Measurements from ENCODE around the gene CTNND2. TPM values are rescaled to one million over a fixed set of nuclear protein-coding genes. Genes with fewer than 3 reads are reported as not detected.
A peak's percentile ranks its signal among the peaks of the same experiment; 100 is the strongest.

The CTNND2 gene
- total RNA-seq, 1 experiment from 2014 or later: not detected

DNA sequence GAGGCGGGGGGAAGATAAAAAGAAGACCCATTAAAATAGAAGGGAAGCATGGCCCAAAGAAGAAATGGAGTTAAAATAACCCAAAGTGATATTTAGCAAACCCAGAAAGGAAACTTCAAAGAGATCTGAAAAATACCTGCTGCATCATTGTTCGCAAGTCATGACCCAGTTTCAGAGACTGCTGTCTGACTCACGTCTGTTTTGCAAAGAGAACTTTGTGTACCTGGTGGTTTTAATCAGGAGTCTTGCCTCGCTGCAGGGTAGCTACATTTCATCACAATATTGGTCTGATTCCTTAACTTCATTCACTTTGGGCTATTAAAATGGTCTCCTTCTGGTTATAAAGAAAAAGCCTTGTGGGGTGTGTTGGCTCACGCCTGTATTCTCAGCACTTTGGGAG is 682.1 kb downstream of the CTNND2 start:
- Mint-ChIP-seq H3K27ac (ENCODE audit: low read depth, unreplicated experiment) (no peak overlapping the region), H3K36me3 (ENCODE audit: insufficient read depth, unreplicated experiment) (peaks cover 6% of the 10 kb centered on the region), H3K4me3 (ENCODE audit: unreplicated experiment) (no peak overlapping the region), H3K27me3 (ENCODE audit: insufficient read depth, unreplicated experiment) (no peaks in the 10 kb centered on the region), H3K4me1 (ENCODE audit: insufficient read depth, unreplicated experiment) (no peaks in the 10 kb centered on the region), H3K9me3 (ENCODE audit: unreplicated experiment) (peaks cover 14% of the 10 kb centered on the region)
- no TSS peak for BruUV-seq (replicated peaks)
- POLR2A ChIA-PET: no interaction called here
- DNase-seq (ENCODE audit: unreplicated experiment): peak; percentile 55
- CTCF ChIA-PET: interaction anchor here (0.6 to 0.7 kb wide), 2 partner anchors 109 to 1305 kb away, joined by 3 to 5 read pairs; no protein-coding TSS in a partner anchor
- TF ChIP-seq, protein P1, sequence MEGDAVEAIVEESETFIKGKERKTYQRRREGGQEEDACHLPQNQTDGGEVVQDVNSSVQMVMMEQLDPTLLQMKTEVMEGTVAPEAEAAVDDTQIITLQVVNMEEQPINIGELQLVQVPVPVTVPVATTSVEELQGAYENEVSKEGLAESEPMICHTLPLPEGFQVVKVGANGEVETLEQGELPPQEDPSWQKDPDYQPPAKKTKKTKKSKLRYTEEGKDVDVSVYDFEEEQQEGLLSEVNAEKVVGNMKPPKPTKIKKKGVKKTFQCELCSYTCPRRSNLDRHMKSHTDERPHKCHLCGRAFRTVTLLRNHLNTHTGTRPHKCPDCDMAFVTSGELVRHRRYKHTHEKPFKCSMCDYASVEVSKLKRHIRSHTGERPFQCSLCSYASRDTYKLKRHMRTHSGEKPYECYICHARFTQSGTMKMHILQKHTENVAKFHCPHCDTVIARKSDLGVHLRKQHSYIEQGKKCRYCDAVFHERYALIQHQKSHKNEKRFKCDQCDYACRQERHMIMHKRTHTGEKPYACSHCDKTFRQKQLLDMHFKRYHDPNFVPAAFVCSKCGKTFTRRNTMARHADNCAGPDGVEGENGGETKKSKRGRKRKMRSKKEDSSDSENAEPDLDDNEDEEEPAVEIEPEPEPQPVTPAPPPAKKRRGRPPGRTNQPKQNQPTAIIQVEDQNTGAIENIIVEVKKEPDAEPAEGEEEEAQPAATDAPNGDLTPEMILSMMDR (IDR thresholded peaks at IDR 0.05; ENCODE audit: unreplicated experiment): no peak
- intact Hi-C loops (cut with micrococcal nuclease): no loop called here

GRCh38 chr5:11214864-11215644 is 689.2 kb downstream of the CTNND2 start:
- BruUV-seq (replicated peaks): no TSS peak
- DNase-seq (ENCODE audit: unreplicated experiment): peak; percentile 49
- H3K27ac Mint-ChIP-seq (ENCODE audit: low read depth, unreplicated experiment): no peak overlapping the region
- TF ChIP-seq, protein P1 (IDR thresholded peaks at IDR 0.05; ENCODE audit: unreplicated experiment): no peak
- H3K4me1 Mint-ChIP-seq (ENCODE audit: insufficient read depth, unreplicated experiment): peaks cover 6% of the 10 kb centered on the region
- no peak overlapping the region for H3K4me3 Mint-ChIP-seq (ENCODE audit: unreplicated experiment)
- POLR2A ChIA-PET: interaction anchor here (1.0 to 1.1 kb wide), 2 partner anchors 9 to 10 kb away, joined by 3 to 5 read pairs; no protein-coding TSS in a partner anchor
- CTCF ChIA-PET: interaction anchor here (0.7 to 1.9 kb wide), 3 partner anchors 10 to 777 kb away, joined by 3 to 6 read pairs (median 3); no protein-coding TSS in a partner anchor
- intact Hi-C loops (cut with micrococcal nuclease): no loop called here
- H3K27me3 Mint-ChIP-seq (ENCODE audit: insufficient read depth, unreplicated experiment): no peaks in the 10 kb centered on the region
- H3K36me3 Mint-ChIP-seq (ENCODE audit: insufficient read depth, unreplicated experiment): no peaks in the 10 kb centered on the region
- H3K9me3 Mint-ChIP-seq (ENCODE audit: unreplicated experiment): peaks cover 7% of the 10 kb centered on the region

DNA sequence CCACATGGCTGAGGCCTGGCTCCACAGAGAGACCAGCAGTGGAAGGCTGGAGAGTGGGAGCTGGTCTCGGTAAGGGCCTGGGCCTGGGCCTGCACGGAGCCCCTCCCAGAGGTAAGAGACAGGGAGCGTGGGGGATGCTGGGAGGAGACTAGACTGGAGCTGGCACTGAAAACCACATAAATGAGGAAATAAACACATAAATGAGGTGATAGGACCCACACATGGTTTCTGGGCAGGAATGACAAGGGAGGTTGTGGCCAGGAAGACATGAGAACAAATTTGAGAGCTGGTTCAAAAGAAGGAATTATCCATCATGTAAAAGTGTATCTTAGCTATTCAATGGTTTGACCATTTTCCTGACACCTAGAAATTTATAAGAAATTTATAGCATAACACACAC is 691.5 kb downstream of the CTNND2 start:
- H3K36me3 Mint-ChIP-seq (ENCODE audit: insufficient read depth, unreplicated experiment): no peaks in the 10 kb centered on the region
- no TSS peak for BruUV-seq (replicated peaks)
- DNase-seq (ENCODE audit: unreplicated experiment): no peak
- H3K4me3 Mint-ChIP-seq (ENCODE audit: unreplicated experiment): no peak overlapping the region
- peaks cover 6% of the 10 kb centered on the region for H3K4me1 Mint-ChIP-seq (ENCODE audit: insufficient read depth, unreplicated experiment)
- H3K27ac Mint-ChIP-seq (ENCODE audit: low read depth, unreplicated experiment): no peak overlapping the region
- POLR2A ChIA-PET: interaction anchor here (0.5 to 0.6 kb wide), 2 partner anchors 16 to 571 kb away, joined by 3 read pairs; no protein-coding TSS in a partner anchor
- peaks cover 1% of the 10 kb centered on the region for H3K9me3 Mint-ChIP-seq (ENCODE audit: unreplicated experiment)
- TF ChIP-seq, protein P1 (IDR thresholded peaks at IDR 0.05; ENCODE audit: unreplicated experiment): no peak
- CTCF ChIA-PET: interaction anchor here (0.6 to 1.3 kb wide), 3 partner anchors 30 to 349 kb away, joined by 3 to 7 read pairs (median 5); no protein-coding TSS in a partner anchor
- intact Hi-C loops (cut with micrococcal nuclease): no loop called here
- no peaks in the 10 kb centered on the region for H3K27me3 Mint-ChIP-seq (ENCODE audit: insufficient read depth, unreplicated experiment)

DNA sequence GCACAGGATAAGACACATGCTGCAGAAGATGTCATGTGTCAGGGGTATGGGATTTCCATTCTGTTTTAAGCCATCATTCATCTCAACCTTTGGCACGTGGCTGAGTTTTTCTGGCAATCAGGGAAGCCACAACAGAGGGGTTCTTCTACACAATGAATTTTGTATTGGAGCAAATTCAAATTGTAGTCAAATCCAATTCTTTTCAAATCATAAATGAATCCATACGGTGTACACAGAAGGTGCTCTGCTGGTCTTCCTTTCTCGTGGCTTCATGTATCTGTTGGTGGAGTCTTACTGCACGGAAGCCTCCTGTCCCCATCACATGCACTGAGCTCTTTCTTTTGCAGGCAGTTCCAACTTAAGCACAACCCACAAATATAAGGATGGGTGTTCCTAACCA is 706.5 kb downstream of the CTNND2 start:
- ChIA-PET POLR2A (no interaction called here), CTCF (interaction anchor here (0.6 to 1.4 kb wide), 3 partner anchors 14 to 105 kb away, joined by 3 to 6 read pairs (median 4); no protein-coding TSS in a partner anchor)
- Mint-ChIP-seq H3K27ac (ENCODE audit: low read depth, unreplicated experiment) (no peak overlapping the region), H3K4me3 (ENCODE audit: unreplicated experiment) (no peak overlapping the region), H3K4me1 (ENCODE audit: insufficient read depth, unreplicated experiment) (peaks cover 6% of the 10 kb centered on the region), H3K9me3 (ENCODE audit: unreplicated experiment) (peaks cover 6% of the 10 kb centered on the region), H3K36me3 (ENCODE audit: insufficient read depth, unreplicated experiment) (no peaks in the 10 kb centered on the region), H3K27me3 (ENCODE audit: insufficient read depth, unreplicated experiment) (peaks cover 19% of the 10 kb centered on the region)
- intact Hi-C loops (cut with micrococcal nuclease): no loop called here
- no TSS peak for BruUV-seq (replicated peaks)
- TF ChIP-seq, protein P1 (IDR thresholded peaks at IDR 0.05; ENCODE audit: unreplicated experiment): no peak
- DNase-seq (ENCODE audit: unreplicated experiment): no peak

Measured in MCF 10A (cell line).